ENCODE results near the gene TRPT1. TPM values are rescaled to one million over a fixed set of nuclear protein-coding genes. Genes with fewer than 3 reads are reported as not detected.

The TRPT1 gene
- polyA plus RNA-seq, 3 donors: 45.0 to 59.9 (median 49.3) TPM

- no peak for DNase-seq (ENCODE audit: extremely low read depth in 1 of 11, low read depth in 9 of 11, low spot score in 4 of 11)
Measured at GRCh38 chr11:64262271-64263002, 36.5 kb upstream of the TRPT1 start.

GRCh38 chr11:64261556-64262080 lies 35.6 kb upstream of the TRPT1 start:
- no peak for DNase-seq (ENCODE audit: extremely low read depth in 1 of 11, low read depth in 9 of 11, low spot score in 4 of 11)

- DNase-seq (ENCODE audit: extremely low read depth in 1 of 11, low read depth in 9 of 11, low spot score in 4 of 11): no peak
Measured at GRCh38 chr11:64260147-64260708, 34.2 kb upstream of the TRPT1 start.

- no peak for DNase-seq (ENCODE audit: extremely low read depth in 1 of 11, low read depth in 9 of 11, low spot score in 4 of 11)
Measured at GRCh38 chr11:64259533-64260067, 33.6 kb upstream of the TRPT1 start.

- no peak for DNase-seq (ENCODE audit: extremely low read depth in 1 of 11, low read depth in 9 of 11, low spot score in 4 of 11)
Measured at GRCh38 chr11:64258946-64259532, 33.1 kb upstream of the TRPT1 start.

- no peak for DNase-seq (ENCODE audit: extremely low read depth in 1 of 11, low read depth in 9 of 11, low spot score in 4 of 11)
Measured at GRCh38 chr11:64258356-64258755, 32.4 kb upstream of the TRPT1 start.

GRCh38 chr11:64256300-64256699 lies 30.3 kb upstream of the TRPT1 start:
- DNase-seq (ENCODE audit: extremely low read depth in 1 of 11, low read depth in 9 of 11, low spot score in 4 of 11): no peak

- DNase-seq (ENCODE audit: extremely low read depth in 1 of 11, low read depth in 9 of 11, low spot score in 4 of 11): no peak
Measured at GRCh38 chr11:64255135-64256128, 29.4 kb upstream of the TRPT1 start.

- no peak for DNase-seq (ENCODE audit: extremely low read depth in 1 of 11, low read depth in 9 of 11, low spot score in 4 of 11)
Measured at GRCh38 chr11:64254326-64254725, 28.3 kb upstream of the TRPT1 start.

- no peak for DNase-seq (ENCODE audit: extremely low read depth in 1 of 11, low read depth in 9 of 11, low spot score in 4 of 11)
Measured at GRCh38 chr11:64253481-64253880, 27.5 kb upstream of the TRPT1 start.

- DNase-seq (ENCODE audit: extremely low read depth in 1 of 11, low read depth in 9 of 11, low spot score in 4 of 11): no peak
Measured at GRCh38 chr11:64253043-64253442, 27.1 kb upstream of the TRPT1 start.

GRCh38 chr11:64252003-64252872 lies 26.3 kb upstream of the TRPT1 start:
- no peak for DNase-seq (ENCODE audit: extremely low read depth in 1 of 11, low read depth in 9 of 11, low spot score in 4 of 11)

- no peak for DNase-seq (ENCODE audit: extremely low read depth in 1 of 11, low read depth in 9 of 11, low spot score in 4 of 11)
Measured at GRCh38 chr11:64251753-64252002, 25.7 kb upstream of the TRPT1 start.

GRCh38 chr11:64251016-64251752 lies 25.2 kb upstream of the TRPT1 start, which contains the start of gene PLCB3:
Gene PLCB3 (plus strand): TSS chr11:64251530. CDS start chr11:64251650, 120 bp downstream.
- DNase-seq (ENCODE audit: extremely low read depth in 1 of 11, low read depth in 9 of 11, low spot score in 4 of 11): no peak

- DNase-seq (ENCODE audit: extremely low read depth in 1 of 11, low read depth in 9 of 11, low spot score in 4 of 11): no peak
Measured at GRCh38 chr11:64250415-64251015, 24.5 kb upstream of the TRPT1 start.

- no peak for DNase-seq (ENCODE audit: extremely low read depth in 1 of 11, low read depth in 9 of 11, low spot score in 4 of 11)
Measured at GRCh38 chr11:64249563-64250414, 23.8 kb upstream of the TRPT1 start.

All from renal cortex interstitium (tissue), 11 donors.